ENCODE results near the gene TRMT2A.
A peak's percentile ranks its signal among the peaks of the same experiment; 100 is the strongest.

TRMT2A gene

GRCh38 chr22:20083891-20084546 lies 33.0 kb downstream of the TRMT2A start:
- TF ChIP-seq RAD21 (IDR thresholded peaks at IDR 0.05; ENCODE audit: low read depth): no peak
- no peak for TF ChIP-seq ZBTB7A (IDR thresholded peaks at IDR 0.05; ENCODE audit: low read depth)
- TF ChIP-seq CEBPB (IDR thresholded peaks at IDR 0.05): no peak
- no peak for TF ChIP-seq TEAD4 (IDR thresholded peaks at IDR 0.05)
- TF ChIP-seq, protein P1, sequence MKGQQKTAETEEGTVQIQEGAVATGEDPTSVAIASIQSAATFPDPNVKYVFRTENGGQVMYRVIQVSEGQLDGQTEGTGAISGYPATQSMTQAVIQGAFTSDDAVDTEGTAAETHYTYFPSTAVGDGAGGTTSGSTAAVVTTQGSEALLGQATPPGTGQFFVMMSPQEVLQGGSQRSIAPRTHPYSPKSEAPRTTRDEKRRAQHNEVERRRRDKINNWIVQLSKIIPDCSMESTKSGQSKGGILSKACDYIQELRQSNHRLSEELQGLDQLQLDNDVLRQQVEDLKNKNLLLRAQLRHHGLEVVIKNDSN (IDR thresholded peaks at IDR 0.05): no peak
- TF ChIP-seq CREB1 (IDR thresholded peaks at IDR 0.05; ENCODE audit: low read depth): no peak
- no peak for TF ChIP-seq NFIC (IDR thresholded peaks at IDR 0.05)
- no peak for TF ChIP-seq EP300 (IDR thresholded peaks at IDR 0.05; ENCODE audit: borderline replicate concordance)
- TF ChIP-seq, protein P2, sequence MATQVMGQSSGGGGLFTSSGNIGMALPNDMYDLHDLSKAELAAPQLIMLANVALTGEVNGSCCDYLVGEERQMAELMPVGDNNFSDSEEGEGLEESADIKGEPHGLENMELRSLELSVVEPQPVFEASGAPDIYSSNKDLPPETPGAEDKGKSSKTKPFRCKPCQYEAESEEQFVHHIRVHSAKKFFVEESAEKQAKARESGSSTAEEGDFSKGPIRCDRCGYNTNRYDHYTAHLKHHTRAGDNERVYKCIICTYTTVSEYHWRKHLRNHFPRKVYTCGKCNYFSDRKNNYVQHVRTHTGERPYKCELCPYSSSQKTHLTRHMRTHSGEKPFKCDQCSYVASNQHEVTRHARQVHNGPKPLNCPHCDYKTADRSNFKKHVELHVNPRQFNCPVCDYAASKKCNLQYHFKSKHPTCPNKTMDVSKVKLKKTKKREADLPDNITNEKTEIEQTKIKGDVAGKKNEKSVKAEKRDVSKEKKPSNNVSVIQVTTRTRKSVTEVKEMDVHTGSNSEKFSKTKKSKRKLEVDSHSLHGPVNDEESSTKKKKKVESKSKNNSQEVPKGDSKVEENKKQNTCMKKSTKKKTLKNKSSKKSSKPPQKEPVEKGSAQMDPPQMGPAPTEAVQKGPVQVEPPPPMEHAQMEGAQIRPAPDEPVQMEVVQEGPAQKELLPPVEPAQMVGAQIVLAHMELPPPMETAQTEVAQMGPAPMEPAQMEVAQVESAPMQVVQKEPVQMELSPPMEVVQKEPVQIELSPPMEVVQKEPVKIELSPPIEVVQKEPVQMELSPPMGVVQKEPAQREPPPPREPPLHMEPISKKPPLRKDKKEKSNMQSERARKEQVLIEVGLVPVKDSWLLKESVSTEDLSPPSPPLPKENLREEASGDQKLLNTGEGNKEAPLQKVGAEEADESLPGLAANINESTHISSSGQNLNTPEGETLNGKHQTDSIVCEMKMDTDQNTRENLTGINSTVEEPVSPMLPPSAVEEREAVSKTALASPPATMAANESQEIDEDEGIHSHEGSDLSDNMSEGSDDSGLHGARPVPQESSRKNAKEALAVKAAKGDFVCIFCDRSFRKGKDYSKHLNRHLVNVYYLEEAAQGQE (IDR thresholded peaks at IDR 0.05; ENCODE audit: low read depth): no peak
- TF ChIP-seq TCF12 (IDR thresholded peaks at IDR 0.05; ENCODE audit: low read depth): no peak
- no peak for TF ChIP-seq FOXM1 (IDR thresholded peaks at IDR 0.05; ENCODE audit: borderline replicate concordance, low read depth)
- no peak for TF ChIP-seq EGR1 (IDR thresholded peaks at IDR 0.05)
- TF ChIP-seq, protein P3, sequence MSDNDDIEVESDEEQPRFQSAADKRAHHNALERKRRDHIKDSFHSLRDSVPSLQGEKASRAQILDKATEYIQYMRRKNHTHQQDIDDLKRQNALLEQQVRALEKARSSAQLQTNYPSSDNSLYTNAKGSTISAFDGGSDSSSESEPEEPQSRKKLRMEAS (IDR thresholded peaks at IDR 0.05): no peak
- no peak for TF ChIP-seq TAF1 (IDR thresholded peaks at IDR 0.05; ENCODE audit: low read depth)
- TF ChIP-seq YY1 (IDR thresholded peaks at IDR 0.05; ENCODE audit: low read depth): no peak

DNA sequence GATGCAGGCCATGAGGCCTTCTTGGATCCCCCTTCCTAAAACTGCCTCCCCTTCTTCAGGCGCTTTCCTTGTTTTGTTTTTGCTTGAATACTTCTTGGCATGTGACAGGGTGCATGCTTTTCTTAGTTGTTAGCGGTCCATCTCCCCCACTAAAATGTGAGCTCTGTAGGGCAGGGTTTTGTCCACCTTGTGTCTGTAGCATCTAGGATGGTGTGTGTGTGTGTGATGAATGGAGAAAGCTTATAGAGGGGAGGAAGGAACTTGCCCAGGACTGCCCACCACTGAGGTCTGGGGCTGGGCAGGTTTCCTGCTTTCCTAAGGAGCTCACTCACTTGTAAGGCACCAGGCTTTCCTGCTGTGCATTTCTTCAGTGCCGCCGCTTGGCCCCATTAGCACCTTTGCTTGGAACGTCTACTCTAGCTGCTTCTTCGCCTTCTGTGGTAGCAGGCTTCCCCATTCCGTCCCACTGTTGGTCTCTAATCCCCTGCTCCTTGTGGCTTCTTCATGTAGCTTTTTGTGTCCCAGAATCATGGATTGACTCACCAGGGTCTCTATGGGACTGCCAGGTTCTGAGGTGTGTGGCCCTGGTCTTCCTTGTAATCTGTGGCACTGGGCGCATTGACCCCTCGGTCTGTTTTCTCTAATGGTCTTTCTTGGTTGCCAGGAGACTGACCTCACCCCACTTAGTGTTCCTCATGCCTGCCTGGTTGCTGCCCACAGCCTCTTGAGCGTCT lies 33.7 kb downstream of the TRMT2A start:
- no peak for TF ChIP-seq TAF1 (IDR thresholded peaks at IDR 0.05; ENCODE audit: low read depth)
- no peak for TF ChIP-seq CEBPB (IDR thresholded peaks at IDR 0.05)
- no peak for TF ChIP-seq CREB1 (IDR thresholded peaks at IDR 0.05; ENCODE audit: low read depth)
- TF ChIP-seq, protein P2 (IDR thresholded peaks at IDR 0.05; ENCODE audit: low read depth): no peak
- no peak for TF ChIP-seq ZBTB7A (IDR thresholded peaks at IDR 0.05; ENCODE audit: low read depth)
- no peak for TF ChIP-seq FOXM1 (IDR thresholded peaks at IDR 0.05; ENCODE audit: borderline replicate concordance, low read depth)
- no peak for TF ChIP-seq TEAD4 (IDR thresholded peaks at IDR 0.05)
- TF ChIP-seq, protein P1 (IDR thresholded peaks at IDR 0.05): no peak
- TF ChIP-seq EP300 (IDR thresholded peaks at IDR 0.05; ENCODE audit: borderline replicate concordance): no peak
- no peak for TF ChIP-seq RAD21 (IDR thresholded peaks at IDR 0.05; ENCODE audit: low read depth)
- TF ChIP-seq NFIC (IDR thresholded peaks at IDR 0.05): no peak
- no peak for TF ChIP-seq EGR1 (IDR thresholded peaks at IDR 0.05)
- TF ChIP-seq, protein P3 (IDR thresholded peaks at IDR 0.05): no peak
- TF ChIP-seq TCF12 (IDR thresholded peaks at IDR 0.05; ENCODE audit: low read depth): no peak
- no peak for TF ChIP-seq YY1 (IDR thresholded peaks at IDR 0.05; ENCODE audit: low read depth)

DNA sequence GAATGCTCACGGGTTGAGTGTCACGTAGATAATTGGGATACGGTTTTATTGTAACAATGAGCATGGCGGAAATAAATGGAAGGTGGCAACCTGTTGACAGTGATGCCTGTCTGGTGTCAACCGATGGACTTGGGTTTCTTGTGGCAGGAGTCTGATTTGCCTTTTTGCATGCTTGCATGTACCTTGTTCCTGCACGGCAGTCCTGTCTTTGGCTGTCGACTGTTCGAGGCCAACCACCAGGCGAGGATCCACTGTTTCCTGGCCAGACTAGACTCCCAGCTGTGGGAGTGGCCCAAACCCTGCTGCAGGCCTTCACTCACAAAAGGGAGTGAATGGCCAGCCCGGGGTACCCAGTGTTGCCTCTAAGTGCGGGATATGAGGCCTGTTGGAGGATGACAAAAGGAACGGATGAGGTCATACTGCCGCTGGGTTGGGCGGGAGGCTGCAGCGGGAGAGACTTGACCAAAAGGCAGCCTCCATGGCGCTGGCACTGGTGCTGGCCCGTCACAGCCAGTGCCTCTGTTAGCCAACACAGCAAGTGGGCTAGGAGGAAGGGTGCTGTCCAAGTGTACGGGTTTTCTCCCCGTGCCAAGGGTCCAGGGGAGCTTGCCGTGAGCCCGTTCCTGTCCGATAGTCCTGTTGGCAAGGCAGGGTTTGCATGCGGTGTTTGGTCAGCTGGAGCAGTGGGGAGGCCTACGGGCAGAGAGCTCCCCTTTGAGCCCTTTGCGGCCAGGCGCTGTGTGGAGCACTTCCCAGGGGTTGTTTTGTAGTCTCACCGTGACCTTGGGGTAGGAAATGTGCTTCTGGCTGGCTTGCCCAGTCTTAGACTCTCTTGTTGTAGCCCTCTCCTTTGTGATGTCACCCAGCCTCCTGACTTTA lies 36.0 kb downstream of the TRMT2A start:
- TF ChIP-seq TCF12 (IDR thresholded peaks at IDR 0.05; ENCODE audit: low read depth) (peak; percentile 39; the same call in 1 of the 2 replicates), CEBPB (IDR thresholded peaks at IDR 0.05) (no peak)
- TF ChIP-seq, protein P3 (IDR thresholded peaks at IDR 0.05): peak; percentile 51

DNA sequence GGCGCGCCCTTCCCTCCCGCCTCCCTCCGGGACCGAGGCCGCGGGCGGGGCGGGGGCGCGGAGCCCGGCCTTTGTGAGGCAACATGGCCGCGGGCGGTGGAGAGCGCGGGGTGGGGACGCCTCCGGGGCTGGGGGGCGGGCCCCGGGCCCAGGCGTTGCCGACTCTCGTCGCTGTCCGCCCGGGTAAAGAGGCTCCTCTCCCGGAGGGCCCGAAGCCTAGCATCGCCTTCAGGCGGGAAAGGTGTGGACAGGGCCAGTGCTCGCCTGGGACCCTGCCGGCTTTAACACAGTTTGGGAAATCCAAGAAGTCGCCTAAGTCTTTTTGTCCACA lies 36.6 kb downstream of the TRMT2A start:
- TF ChIP-seq YY1 (IDR thresholded peaks at IDR 0.05; ENCODE audit: low read depth) (peak; percentile 83), NFIC (IDR thresholded peaks at IDR 0.05) (no peak)

All from Ishikawa (cell line).